HG03432 (cell line): ENCODE results near the gene PHF19.

Experiments
- ATAC-seq: cut with Tn5 transposase; IDR thresholded peaks from one replicate; pipeline ENCODE4 v1.9.1; 2021; ENCODE audit warnings: mild to moderate bottlenecking, moderate library complexity; ENCODE audit not compliant: unreplicated experiment

PHF19 gene

GRCh38 chr9:120818595-120818994 lies 58.4 kb downstream of the PHF19 start:
- no peak for ATAC-seq

- ATAC-seq = no peak
Observed at GRCh38 chr9:120815075-120815474, 61.9 kb downstream of the PHF19 start.

GRCh38 chr9:120808931-120809330 lies 68.1 kb downstream of the PHF19 start:
- no peak for ATAC-seq

- ATAC-seq = no peak
Observed at GRCh38 chr9:120807607-120808379, 69.2 kb downstream of the PHF19 start.
